ENCODE data around the gene SPATA1.
"Not testable (repeated sequence)": the region's sequence is repeated elsewhere in the genome, so short reads cannot be mapped to it uniquely, and the experiment has no call there.

The SPATA1 gene

GRCh38 chr1:84509029-84509428 is 2.8 kb downstream of the SPATA1 start:
- no peak for FAIRE-seq

- no peak for FAIRE-seq
These were observed 4.0 kb downstream of the SPATA1 start for GRCh38 chr1:84510165-84510564.

GRCh38 chr1:84510668-84511067 is 4.5 kb downstream of the SPATA1 start:
- no peak for FAIRE-seq

GRCh38 chr1:84524590-84524989 is 18.4 kb downstream of the SPATA1 start:
- FAIRE-seq = no peak

- no peak for FAIRE-seq
These were observed 19.6 kb downstream of the SPATA1 start for GRCh38 chr1:84525779-84526178.

GRCh38 chr1:84538599-84538998 is 32.4 kb downstream of the SPATA1 start:
- FAIRE-seq = no peak

GRCh38 chr1:84539972-84540371 is 33.8 kb downstream of the SPATA1 start:
- FAIRE-seq = no peak

- FAIRE-seq = peak; percentile 98
These were observed 34.6 kb downstream of the SPATA1 start for GRCh38 chr1:84540759-84541158.

- FAIRE-seq = peak; percentile 63
These were observed 35.5 kb downstream of the SPATA1 start for GRCh38 chr1:84541679-84542078.

GRCh38 chr1:84550826-84551225 is 44.6 kb downstream of the SPATA1 start:
- no peak for FAIRE-seq

- no peak for FAIRE-seq
These were observed 63.0 kb downstream of the SPATA1 start for GRCh38 chr1:84569216-84569615.

GRCh38 chr1:84570436-84571149 is 64.4 kb downstream of the SPATA1 start:
- FAIRE-seq = no peak

GRCh38 chr1:84571150-84571535 is 65.0 kb downstream of the SPATA1 start:
- FAIRE-seq = no peak

- no peak for FAIRE-seq
These were observed 67.3 kb downstream of the SPATA1 start for GRCh38 chr1:84573481-84573966.

- no peak for FAIRE-seq
These were observed 68.0 kb downstream of the SPATA1 start, which contains the start of gene CTBS for GRCh38 chr1:84573967-84574842. TSS of gene CTBS (minus strand) at chr1:84574440. CDS start at chr1:84574415, 25 bp downstream.

- no peak for FAIRE-seq
These were observed 68.8 kb downstream of the SPATA1 start for GRCh38 chr1:84574936-84575335.

- no peak for FAIRE-seq
These were observed 75.5 kb downstream of the SPATA1 start for GRCh38 chr1:84581648-84582047.

- FAIRE-seq = no peak
These were observed 76.8 kb downstream of the SPATA1 start for GRCh38 chr1:84582802-84583587.

- no peak for FAIRE-seq
These were observed 77.5 kb downstream of the SPATA1 start for GRCh38 chr1:84583648-84584047.

GRCh38 chr1:84584126-84584525 is 77.9 kb downstream of the SPATA1 start:
- FAIRE-seq = no peak

GRCh38 chr1:84585803-84586202 is 79.6 kb downstream of the SPATA1 start:
- no peak for FAIRE-seq

- FAIRE-seq = no peak
These were observed 80.9 kb downstream of the SPATA1 start for GRCh38 chr1:84587099-84587498.

- FAIRE-seq = not testable (repeated sequence)
These were observed 88.8 kb downstream of the SPATA1 start for GRCh38 chr1:84594959-84595358.

All from endometrium (tissue), 2 donors.